Panc1 (cell line): ENCODE results near the gene NETO1. TPM values are rescaled to one million over a fixed set of nuclear protein-coding genes. Genes with fewer than 3 reads are reported as not detected.

Source experiments
- ATAC-seq: fragments of 200-7000 bp; cut with Tn5 transposase; 2 replicates; pipeline ENCODE4 v1.9.1; 2020; ENCODE audit warnings: mild to moderate bottlenecking, moderate library complexity
- BruUV-seq: library from RNA; stranded (reverse); fragments of 400-500 nt; replicated peaks from 2 replicates; lab custom pipeline; 2021; lab: Mats Ljungman, UMichigan
- CTCF ChIA-PET: fragments of 300-600 bp; sonication (Branson Sonifier 250); formaldehyde crosslinking; loops from one replicate; lab custom pipeline; 2022; ENCODE audit warnings: antibody characterized with exemption; lab: Charles Lee
- POLR2A ChIA-PET: fragments of 300-600 bp; sonication (Branson Sonifier 250); formaldehyde crosslinking; loops from one replicate; lab custom pipeline; 2022; ENCODE audit warnings: antibody characterized with exemption; lab: Charles Lee
- DNase-seq: peaks from one replicate; pipeline ENCODE4 v3.0.0-alpha.2; 2010; ENCODE audit warnings: low read depth, low spot score
- H3K27ac ChIP-seq: 2 replicates; pipeline ENCODE4 v1.5.1; 2011; ENCODE audit warnings: mild to moderate bottlenecking, low read length, inconsistent platforms
- H3K27me3 ChIP-seq: fragments of 200-500 bp; sonication (Bioruptor generic); 2 replicates; pipeline ENCODE4 v1.6.0; 2014; ENCODE audit warnings: low read length, inconsistent platforms; ENCODE audit not compliant: control insufficient read depth, insufficient read depth
- H3K36me3 ChIP-seq: fragments of 200-500 bp; sonication (Bioruptor generic); 2 replicates; pipeline ENCODE4 v1.5.1; 2014; ENCODE audit warnings: inconsistent platforms, mild to moderate bottlenecking, low read length, moderate library complexity; ENCODE audit not compliant: control insufficient read depth, insufficient read depth
- H3K4me1 ChIP-seq: 2 replicates; pipeline ENCODE4 v1.5.1; 2011; ENCODE audit warnings: inconsistent platforms, mild to moderate bottlenecking, low read length, moderate library complexity; ENCODE audit not compliant: control insufficient read depth, insufficient read depth
- H3K4me3 ChIP-seq, 2 experiments: 2 replicates each; pipeline ENCODE4 v1.5.1; 2011 to 2012; ENCODE audit warnings: low read depth in 2 of 2, low read length in 2 of 2, mild to moderate bottlenecking in 2 of 2, inconsistent platforms in 1 of 2, moderate library complexity in 1 of 2
- H3K9me3 ChIP-seq: fragments of 200-500 bp; sonication (Bioruptor generic); 2 replicates; pipeline ENCODE4 v1.5.1; 2014; ENCODE audit warnings: low read depth, mild to moderate bottlenecking, inconsistent platforms, low read length, moderate library complexity; ENCODE audit not compliant: control insufficient read depth, insufficient read depth
- CTCF ChIP-seq: fragments of 450-650 bp; IDR thresholded peaks from 2 replicates; pipeline ENCODE4 v1.5.1; 2017; ENCODE audit warnings: mild to moderate bottlenecking
- POLR2AphosphoS5 ChIP-seq: IDR thresholded peaks from 2 replicates; pipeline ENCODE4 v1.6.1; 2012; ENCODE audit warnings: mild to moderate bottlenecking, low read depth, low read length, moderate library complexity
- REST ChIP-seq, 2 experiments: IDR thresholded peaks; 2 replicates each; pipeline ENCODE4 v1.6.1; 2011 to 2012; ENCODE audit warnings: low read depth in 2 of 2, control low read depth in 1 of 2, low read length in 1 of 2, mild to moderate bottlenecking in 1 of 2, moderate library complexity in 1 of 2; ENCODE audit not compliant: insufficient read depth in 1 of 2
- SIN3A ChIP-seq: IDR thresholded peaks from 2 replicates; pipeline ENCODE4 v1.6.1; 2012; ENCODE audit warnings: low read depth, mild to moderate bottlenecking, low read length, moderate library complexity, borderline replicate concordance; ENCODE audit not compliant: insufficient read depth
- TCF7L2 ChIP-seq: IDR thresholded peaks from 2 replicates; pipeline ENCODE4 v1.6.1; 2011; ENCODE audit warnings: mild to moderate bottlenecking, low read depth, low read length, inconsistent platforms
- in situ Hi-C: cut with HindIII; loops from 2 replicates; pipeline ENCODE4 v1.10.0; 2016; ENCODE audit warnings: low sequenced_read_pairs, low pct_unique_long_range_greater_than_20kb
- intact Hi-C: fragments of 100-400 bp; cut with micrococcal nuclease; formaldehyde crosslinking; loops from one replicate; pipeline ENCODE4 v1.10.0; 2022; ENCODE audit not compliant: unreplicated experiment
- total RNA-seq: library from RNA; stranded (reverse); gene quantifications from one replicate; pipeline ENCODE4 v1.2.1, GENCODE V29; 2021; ENCODE audit not compliant: unreplicated experiment

Gene NETO1
- total RNA-seq, 1 experiment from 2014 or later = not detected

- in situ Hi-C loops = no loop called here
- H3K27ac ChIP-seq = no peak overlapping the region
- H3K27me3 ChIP-seq = no peaks in the 10 kb centered on the region
- intact Hi-C loops = no loop called here
- ATAC-seq = no peak
- no peaks in the 10 kb centered on the region for H3K36me3 ChIP-seq
- BruUV-seq = no TSS peak
- ChIA-PET CTCF (no interaction called here), POLR2A (no interaction called here)
- H3K4me3 ChIP-seq = no peak overlapping the region
- no peaks in the 10 kb centered on the region for H3K9me3 ChIP-seq
- DNase-seq = no peak
- H3K4me1 ChIP-seq = no peaks in the 10 kb centered on the region
- TF ChIP-seq REST (IDR thresholded peaks at IDR 0.05; ENCODE audit: insufficient read depth in 1 of 2, low read depth in 2 of 2, low read length in 1 of 2) (no peak), TCF7L2 (no peak), SIN3A (no peak)
Measured at GRCh38 chr18:72742002-72742401, 125.8 kb downstream of the NETO1 start.

GRCh38 chr18:72738136-72738535 is 129.7 kb downstream of the NETO1 start:
- ATAC-seq (no peak), DNase-seq (no peak)
- no TSS peak for BruUV-seq
- H3K9me3 ChIP-seq = no peaks in the 10 kb centered on the region
- in situ Hi-C loops (no loop called here), intact Hi-C loops (no loop called here)
- H3K36me3 ChIP-seq = no peaks in the 10 kb centered on the region
- H3K4me1 ChIP-seq = no peaks in the 10 kb centered on the region
- H3K4me3 ChIP-seq = no peak overlapping the region
- no peaks in the 10 kb centered on the region for H3K27me3 ChIP-seq
- TF ChIP-seq CTCF (no peak), REST (IDR thresholded peaks at IDR 0.05; ENCODE audit: insufficient read depth in 1 of 2, low read depth in 2 of 2, low read length in 1 of 2) (no peak), SIN3A (no peak), TCF7L2 (no peak), POLR2AphosphoS5 (no peak)
- ChIA-PET CTCF (no interaction called here), POLR2A (no interaction called here)
- no peak overlapping the region for H3K27ac ChIP-seq
